ENCODE results near the gene IYD.
"Not testable (repeated sequence)": the region's sequence is repeated elsewhere in the genome, so short reads cannot be mapped to it uniquely, and the experiment has no call there.

IYD gene

GRCh38 chr6:150352321-150353296 lies 16.2 kb upstream of the IYD start:
- DNase-seq: no peak

DNA sequence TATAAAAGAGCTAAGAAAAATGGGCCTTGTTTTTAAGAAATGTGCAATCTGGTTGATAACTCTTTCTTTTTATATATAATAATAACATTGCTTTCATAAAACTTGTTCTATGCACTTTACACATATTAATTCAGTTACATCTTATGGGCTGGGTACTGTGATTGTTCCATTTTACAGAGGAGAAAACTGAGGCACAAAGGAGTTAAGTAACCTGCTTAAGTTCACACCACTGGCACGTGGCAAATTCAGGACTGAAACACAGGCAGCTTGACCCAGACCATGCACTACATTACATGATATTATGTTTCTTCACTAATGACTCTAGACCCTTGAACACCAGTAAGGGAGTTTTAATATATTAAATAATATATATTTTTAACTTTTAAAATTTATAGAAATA lies 15.4 kb upstream of the IYD start:
- no peak for DNase-seq

- no peak for DNase-seq
Observed at GRCh38 chr6:150354754-150355571, 13.8 kb upstream of the IYD start.

GRCh38 chr6:150355932-150356331 lies 12.9 kb upstream of the IYD start:
- DNase-seq: no peak

- DNase-seq: no peak
Observed at GRCh38 chr6:150361876-150362275, 6.9 kb upstream of the IYD start.

DNA sequence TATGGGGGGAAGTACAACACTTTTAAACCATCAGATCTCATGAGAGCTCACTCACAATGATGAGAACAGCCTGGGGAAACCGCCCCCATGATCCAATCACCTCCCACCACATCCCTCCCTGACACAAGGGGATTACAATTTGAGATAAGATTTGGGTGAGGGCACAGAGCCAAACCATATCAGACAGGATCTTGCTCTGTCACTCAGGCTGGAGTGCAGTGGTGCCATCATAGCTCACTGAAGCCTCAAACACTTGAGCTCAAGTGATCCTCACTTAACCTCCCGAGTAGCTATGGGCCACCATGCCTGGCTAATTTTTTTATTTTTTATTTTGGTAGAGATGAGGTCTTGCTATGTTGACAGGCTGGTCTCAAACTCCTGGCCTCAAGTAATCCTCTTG lies 5.1 kb upstream of the IYD start:
- no peak for DNase-seq

- DNase-seq: no peak
Observed at GRCh38 chr6:150366118-150366778, 2.6 kb upstream of the IYD start.

DNA sequence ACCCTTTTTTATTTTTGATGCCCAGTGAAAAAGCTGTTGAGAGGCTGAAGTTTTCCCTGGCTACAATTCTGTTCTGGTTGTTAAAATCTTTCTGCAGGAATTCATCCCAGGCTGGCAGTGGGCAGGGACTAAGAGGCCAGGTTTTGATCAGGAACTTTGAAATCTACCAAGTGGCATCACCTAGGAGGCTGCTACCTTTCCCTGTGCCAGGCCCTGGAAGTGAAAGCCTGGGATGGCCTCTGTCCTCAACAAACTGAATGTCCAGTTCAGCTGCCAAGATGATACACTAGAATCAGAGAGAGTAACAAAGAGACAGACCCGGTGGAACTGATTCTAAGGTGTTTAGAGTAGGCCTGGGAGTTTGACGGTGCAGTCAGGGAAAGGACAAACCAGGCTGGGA lies 596 bp downstream of the IYD start:
- DNase-seq: no peak

DNA sequence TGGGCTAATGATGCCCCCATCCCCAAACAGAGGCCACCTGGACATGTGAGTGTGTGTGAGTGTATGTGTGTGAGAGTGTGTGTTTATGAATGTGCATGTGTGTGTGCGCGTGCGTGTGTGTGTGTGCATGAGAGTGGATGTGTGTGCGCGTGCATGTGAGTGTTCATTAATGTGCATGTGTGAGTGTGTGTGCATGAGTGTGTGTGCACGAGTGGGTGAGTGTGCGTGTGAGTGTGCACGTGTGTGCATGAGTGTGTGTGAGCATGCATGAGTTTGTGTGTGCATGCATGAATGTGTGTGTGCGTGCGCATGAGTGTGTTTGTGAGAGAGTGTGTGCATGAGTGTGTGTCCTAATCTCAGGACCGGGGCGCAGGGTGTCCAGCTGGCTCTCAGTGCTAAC lies 1.3 kb downstream of the IYD start:
- no peak for DNase-seq

DNA sequence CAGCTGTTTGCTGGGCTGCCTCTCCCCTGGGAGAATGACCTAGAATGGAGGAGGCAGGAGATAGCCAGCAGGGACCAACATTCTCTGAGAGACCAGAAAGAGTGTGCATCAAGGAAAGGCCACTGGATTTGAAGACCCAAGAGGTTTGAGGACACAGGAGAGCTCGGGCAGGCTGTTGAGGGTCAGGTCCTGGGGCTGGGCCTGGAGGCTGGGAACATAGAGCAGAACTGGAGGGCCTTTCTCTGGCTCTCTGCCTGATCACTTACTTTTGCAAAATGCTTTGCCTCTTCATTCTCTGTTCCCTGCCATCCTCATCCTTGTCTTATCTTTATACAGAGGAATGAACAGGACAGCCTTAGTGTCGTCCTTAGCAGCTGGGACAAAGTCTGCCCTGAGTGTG lies 2.5 kb downstream of the IYD start:
- DNase-seq: no peak

DNA sequence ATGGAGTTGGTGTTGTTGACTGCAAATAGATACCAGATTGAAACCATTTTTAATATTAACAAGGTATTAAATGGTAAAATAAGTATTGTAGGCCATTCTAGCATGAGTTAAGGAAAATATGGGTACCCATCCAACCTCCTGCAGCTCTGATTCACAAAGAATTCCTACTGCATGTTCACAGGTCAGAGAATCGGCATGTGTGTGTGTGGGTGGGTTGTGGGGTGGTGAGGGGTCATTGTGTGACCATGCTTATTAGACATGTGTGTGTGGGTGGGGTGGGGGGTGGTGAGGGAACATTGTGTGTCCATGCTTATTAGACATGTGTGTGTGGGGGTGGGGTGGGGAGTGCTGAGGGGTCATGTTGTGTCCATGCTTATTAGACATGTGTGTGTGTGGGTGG lies 3.2 kb downstream of the IYD start:
- DNase-seq: no peak

DNA sequence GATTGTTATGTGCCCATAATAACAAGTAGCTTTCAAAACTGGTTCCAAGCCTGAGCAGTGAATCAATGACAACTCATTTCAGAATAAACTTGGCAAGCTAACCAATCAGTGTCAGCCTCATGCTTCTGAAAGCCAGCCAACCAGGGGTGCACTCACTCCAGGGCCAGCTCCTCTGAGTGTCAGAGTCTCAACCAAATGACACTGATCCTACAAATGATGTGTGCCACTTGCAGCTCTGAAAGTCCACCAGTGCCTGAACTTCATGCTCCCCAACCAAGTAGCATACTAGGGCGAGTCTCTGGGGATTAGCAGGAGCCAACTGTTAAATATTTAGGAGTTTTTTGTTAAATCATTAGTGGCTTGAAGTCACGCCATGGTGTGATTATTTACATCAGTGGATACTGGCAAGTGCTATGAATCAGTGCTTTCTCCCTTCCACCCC lies 4.5 kb downstream of the IYD start:
- no peak for DNase-seq

DNA sequence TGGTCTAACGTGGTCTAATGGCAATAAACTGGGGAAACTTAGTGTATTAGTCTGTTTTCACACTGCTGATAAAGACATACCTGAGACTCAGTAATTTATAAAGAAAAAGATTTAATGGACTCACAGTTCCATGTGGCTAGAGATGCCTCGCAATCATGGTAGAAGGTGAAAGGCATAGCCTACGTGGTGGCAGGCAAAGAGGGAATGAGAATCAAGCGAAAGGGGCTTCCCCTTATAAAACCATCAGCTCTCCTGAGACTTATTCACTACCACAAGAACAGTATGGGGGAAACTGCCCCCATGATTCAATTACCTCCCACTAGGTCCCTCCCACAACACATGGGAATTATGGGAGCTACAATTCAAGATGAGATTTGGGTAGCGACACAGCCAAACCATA lies 5.5 kb downstream of the IYD start:
- DNase-seq: not testable (repeated sequence)

DNA sequence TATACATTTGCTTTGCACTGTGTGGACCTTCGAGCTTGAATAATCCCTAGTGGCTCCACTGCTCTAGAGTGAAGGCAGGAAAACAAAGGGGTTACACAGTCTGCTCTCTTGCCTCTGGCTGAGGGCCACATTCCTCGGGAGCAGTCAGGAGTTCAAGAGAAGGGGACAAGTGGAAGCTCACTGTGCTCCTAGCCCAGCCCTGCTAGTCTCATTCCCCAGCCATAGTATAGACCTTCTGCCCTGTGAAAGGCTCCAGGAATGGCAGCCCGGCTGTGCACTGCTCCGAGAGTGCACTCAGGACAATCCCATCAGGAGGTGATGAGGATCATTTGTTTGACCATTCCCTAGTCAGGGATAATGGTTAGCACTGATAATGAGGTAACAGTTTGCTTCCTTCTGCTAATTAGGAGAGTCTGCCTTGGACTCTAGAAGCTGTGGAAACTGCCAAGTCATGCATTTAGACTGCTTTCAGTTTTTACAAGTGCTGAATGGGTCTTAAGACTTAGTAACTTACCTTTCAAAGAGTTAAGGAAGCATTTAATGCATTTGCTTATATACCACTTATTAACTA lies 8.5 kb downstream of the IYD start:
- no peak for DNase-seq

DNA sequence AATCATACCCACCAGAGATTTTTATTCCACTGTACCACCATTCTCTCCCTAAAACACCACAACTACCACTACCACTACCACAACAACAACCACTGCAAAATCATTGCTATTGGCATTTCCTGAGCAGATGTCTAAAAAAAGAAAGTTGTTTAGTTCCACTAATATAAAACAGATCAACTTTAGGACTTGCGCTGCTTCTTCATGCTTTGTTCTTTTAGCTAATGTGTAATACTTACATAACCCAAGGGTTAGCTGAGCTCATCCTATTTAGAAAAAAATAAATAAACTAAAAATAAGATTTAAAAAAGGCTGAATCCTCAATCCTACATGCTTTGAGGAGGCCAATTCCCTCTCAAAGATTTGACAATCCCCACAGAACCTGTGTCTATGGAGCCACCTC lies 11.4 kb downstream of the IYD start:
- DNase-seq: no peak

- DNase-seq: no peak
Observed at GRCh38 chr6:150382171-150382570, 13.4 kb downstream of the IYD start.

- DNase-seq: no peak
Observed at GRCh38 chr6:150391414-150391813, 22.6 kb downstream of the IYD start.

DNA sequence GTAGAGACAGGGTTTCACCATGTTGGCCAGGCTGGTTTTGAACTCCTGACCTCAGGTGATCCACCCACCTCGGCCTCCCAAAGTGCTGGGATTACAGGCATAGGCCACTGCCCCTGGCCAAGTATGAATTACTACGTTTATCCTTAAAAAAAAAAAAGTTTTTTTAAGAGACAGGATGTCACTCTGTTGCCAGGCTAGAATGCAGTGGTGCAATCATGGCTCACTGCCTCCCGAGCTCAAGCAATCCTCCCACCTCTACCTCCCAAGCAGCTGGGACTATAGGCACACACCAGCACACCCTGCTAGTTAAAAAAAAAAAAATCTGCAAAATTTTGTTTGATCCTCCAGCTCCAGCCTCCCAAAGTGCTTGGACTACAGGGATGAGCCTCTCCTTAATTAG lies 23.1 kb downstream of the IYD start:
- DNase-seq: no peak

- DNase-seq: no peak
Observed at GRCh38 chr6:150392452-150393220, 23.8 kb downstream of the IYD start.

DNA sequence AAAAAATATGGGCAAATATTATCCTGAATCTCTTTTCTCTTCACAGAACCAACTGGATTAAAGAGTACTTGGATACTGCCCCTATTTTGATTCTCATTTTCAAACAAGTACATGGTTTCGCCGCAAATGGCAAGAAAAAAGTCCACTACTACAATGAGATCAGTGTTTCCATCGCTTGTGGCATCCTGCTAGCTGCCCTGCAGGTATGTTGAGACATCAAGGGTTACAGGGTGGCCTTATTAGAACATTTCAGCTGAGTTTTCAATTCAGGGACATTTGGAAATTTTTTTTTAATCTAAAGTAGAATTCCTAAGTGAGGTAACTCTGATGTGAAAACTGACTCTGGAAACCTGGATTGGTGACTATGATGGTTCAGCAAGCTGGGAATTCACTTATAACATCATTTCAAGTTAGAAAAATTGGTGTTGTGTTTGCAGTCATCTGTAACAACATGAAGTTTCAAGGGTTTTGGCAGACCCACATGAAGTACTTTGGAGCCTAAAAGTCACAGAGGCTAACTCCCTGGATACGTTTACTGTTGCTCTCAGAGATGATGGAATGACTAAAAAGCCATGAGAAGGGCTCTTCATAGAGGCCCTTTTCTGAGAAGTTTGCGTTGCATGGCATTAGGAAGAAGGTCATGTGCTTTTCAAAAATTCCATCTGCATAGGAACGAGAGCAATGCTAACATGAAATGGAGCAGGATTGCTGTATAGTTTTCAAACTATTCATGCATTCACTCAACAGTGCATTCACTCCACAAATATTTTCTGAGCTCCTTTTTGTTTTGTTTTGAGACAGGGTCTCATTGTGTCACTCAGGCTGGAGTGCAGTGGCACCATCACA lies 25.5 kb downstream of the IYD start:
- no peak for DNase-seq

- no peak for DNase-seq
Observed at GRCh38 chr6:150394899-150395295, 26.1 kb downstream of the IYD start.
